ENCODE results near the gene ANKS1A.
"Not testable (repeated sequence)": the region's sequence is repeated elsewhere in the genome, so short reads cannot be mapped to it uniquely, and the experiment has no call there.

The ANKS1A gene

DNA sequence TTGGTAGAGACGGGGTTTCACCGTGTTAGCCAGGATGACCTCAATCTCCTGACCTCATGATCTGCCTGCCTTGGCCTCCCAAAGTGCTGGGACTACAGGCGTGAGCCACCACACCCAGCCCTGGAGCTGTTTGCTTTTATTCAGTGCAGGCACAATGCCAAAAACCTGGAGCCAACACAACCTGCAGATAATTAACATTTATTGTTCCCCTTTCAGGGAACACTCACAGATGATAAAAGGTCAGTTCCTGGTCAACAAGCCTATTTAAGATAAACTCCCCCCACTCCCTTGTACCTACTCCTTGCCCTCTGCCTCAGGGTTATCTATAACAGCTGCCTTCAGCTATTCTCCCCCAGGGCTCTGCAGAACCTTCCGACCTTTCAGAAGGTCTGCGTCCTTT, 218.7 kb downstream of the ANKS1A start:
- not testable (repeated sequence) for DNase-seq (ENCODE audit: low spot score)

DNA sequence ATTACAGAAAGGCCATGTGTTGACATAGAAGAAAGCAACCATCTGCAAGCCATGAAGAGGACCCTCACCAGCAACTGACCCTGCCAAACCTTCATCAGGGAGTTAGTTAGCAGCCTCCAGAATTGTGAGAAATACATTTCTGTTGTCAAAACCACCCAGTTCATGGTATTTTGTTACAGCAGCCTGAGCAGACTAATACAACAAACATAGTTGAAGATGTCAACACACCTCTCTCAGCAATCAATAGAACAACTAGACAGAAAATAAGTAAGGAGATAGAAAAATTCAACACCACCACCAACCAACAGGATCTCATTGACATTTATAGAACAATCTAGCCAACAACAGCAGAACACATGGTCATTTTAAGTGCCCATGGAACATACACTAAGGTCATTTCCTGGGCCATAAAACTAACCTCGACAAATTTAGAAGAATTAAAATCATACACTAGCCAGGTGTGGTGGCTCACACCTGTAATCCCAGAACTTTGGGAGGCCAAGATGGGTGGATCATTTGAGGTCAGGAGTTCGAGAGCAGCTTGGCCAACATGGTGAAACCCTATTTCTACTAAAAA, 219.3 kb downstream of the ANKS1A start:
- no peak for DNase-seq (ENCODE audit: low spot score)

DNA sequence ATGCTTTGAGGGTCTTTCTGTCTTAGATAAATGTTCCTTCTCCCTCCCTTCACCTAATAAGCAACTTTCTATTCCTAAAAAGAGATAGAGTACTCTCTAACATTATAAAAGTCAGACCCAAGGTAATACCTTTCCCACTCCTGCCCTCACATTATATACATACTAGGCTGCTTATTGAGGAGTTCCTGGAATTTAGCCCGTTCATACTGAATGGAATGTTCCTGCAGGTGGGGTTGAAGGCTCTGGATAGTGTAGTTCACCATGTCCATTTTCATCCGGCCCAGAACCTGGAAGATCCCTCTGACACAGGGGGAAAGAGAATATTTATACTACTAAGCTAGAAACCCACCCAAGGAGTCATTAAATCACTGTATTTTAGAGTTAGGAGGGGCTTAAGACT, 231.7 kb downstream of the ANKS1A start:
- DNase-seq (ENCODE audit: low spot score): no peak

DNA sequence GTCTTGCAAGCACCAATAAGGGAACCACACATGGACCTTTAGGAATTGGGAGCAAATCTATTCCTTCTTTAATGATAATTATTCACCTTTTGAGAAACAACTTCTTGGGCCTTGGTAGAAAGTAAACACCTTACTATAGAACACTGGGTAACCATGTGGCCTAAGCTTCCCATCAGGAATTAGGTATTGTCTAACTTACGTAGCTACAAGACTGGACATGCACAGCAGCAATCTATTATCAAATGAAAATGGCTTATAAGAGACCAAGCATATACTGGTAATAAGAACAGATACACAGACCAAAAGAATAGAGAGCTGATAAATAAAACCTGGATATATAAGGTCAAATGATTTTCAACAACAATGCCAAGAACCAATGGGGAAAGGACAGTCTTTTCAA, 235.3 kb downstream of the ANKS1A start:
- no peak for DNase-seq (ENCODE audit: low spot score)

DNA sequence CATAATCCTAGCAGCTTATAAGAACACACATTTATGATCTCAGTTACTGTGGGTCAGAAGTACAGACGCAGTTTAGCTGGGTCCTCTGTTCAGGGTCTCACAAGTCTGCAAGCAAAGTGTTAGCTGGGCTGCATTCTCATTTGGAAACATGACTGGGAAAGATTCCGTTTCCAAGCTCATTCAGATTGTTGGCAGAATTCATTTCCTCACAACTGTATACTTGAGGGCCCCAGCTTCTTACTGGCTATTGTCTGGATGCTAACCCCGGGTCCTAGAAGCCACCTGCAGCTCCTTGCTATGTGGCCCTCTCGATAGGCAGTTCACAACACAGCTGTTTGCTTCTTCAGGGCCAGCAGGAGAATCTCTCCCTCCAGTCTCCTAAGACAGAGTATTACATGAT, 239.0 kb downstream of the ANKS1A start:
- no peak for DNase-seq (ENCODE audit: low spot score)

DNA sequence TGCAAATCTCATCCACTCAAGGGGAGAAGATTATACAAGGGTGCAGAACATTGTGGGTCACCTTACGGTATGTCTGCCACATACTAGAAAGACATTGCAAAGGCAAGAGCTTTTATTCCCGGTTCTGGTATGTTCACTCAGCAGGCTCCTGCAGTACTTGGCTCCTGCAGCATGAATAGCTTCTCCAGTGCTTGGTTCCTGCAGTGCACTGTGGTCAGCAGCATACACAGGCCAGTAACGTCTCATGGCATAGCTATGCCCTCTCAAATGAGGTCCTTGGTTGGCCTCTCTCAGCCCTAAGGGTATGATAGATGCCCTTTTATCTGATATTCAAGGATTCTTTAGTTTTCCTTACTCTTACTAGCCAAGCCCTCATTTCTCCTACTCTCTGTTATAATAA, 239.4 kb downstream of the ANKS1A start:
- DNase-seq (ENCODE audit: low spot score): no peak

DNA sequence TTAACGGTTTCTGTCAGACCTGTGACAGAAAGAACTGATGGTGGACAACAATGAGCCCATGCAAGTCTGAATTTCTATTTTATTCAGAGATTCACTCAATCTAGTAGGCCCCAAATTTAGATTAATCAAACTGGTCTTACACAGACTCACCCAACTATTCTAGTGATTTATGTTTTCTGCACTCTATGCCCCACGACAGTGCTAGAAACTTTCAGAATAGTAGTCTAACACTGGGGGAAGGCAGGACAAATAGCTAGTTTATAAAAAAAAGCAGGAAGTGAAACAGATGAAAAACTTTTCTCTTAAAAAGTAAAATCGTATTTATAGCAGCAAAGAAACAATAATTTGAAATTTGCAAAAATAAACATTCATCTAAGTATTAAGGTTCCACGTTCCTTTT, 247.1 kb downstream of the ANKS1A start:
- DNase-seq (ENCODE audit: low spot score): no peak

DNA sequence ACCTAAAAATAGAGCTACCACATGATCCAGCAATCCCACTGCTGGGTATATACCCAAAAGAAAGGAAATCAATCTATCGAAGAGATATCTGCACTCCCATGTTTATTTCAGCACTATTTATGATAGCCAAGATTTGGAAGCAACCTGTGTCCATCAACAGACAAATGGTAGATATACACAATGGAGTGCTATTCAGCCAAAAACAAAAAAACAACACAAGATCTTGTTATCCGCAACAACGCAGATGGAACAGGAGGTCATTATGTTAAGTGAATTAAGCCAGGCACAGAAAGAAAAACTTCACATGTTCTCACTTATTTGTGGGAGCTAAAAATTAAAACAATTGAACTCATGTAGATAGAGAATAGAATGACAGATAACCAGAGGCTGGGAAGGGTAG, 249.1 kb downstream of the ANKS1A start:
- not testable (repeated sequence) for DNase-seq (ENCODE audit: low spot score)

DNA sequence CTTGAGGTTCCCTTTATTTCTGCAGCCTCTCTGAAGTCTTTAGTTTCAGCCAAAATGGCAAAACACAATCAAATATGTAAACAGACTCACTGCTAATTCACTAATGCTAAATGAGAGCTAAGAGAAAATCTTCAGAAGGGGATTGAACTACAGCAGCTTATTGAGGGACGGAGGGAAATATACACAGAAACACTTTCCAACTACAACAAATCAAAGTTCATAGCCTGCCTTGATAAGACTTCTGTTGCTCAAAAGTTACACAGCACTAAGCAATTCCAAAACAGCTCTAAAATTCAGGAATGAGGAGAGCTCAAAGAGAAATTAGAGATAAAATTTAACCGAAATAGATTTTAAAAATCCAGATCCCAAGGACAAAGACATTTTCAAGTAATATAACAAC, 250.4 kb downstream of the ANKS1A start:
- DNase-seq (ENCODE audit: low spot score): no peak

DNA sequence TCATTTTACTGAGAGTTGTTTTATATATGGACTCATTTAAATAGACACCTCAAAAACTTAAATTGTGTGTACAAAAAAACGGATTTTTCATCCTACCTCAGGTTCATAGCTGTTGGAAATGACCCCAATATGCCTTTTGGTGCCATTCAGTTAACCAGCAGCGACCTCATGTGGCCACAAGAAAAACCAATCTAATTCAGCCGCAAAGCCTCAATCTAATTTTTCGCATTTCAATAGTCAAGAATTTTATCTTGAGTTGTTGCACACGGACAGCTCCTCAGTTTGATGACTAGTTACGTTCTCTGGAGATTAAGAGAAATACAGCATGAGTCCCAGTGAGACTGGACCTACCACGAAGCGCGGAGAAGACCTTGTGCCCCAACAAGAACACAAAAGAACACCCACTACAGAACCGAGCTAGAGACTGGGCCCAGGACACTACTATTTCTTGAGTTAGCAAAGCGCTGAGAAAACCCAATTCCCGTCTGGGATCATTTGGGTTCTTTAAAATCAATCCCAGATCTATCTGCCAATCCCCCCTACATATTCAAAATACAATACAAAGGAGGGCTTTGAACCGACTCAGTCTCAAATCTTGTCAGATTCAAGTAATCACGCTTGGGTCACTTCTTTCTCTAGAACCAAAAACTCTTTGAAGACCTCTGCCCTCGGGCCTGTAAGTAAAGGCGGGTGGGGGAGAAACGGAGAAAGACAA, 251.0 kb downstream of the ANKS1A start:
- peak; percentile 81 for DNase-seq (ENCODE audit: low spot score)

DNA sequence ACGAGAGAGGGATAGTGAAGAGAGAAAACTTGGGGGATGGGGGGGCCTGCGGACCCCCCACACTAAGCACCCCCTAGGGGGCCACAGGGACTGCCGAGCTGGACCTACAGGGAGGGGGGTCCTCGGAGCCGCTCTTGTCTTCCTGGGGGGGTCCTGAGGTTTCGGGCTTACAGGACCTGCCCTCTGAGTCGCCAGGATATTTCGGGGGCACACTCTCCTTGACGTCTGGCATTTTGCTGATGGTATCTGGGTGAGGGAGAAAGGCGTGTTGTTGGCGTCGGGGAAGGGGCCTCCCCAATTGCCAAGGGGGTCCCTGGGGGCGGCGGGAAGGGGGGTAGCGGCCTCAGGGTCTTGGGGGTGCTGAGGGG, 251.6 kb downstream of the ANKS1A start:
- no peak for DNase-seq (ENCODE audit: low spot score)
